ENCODE data around the gene FIBCD1.

- TF ChIP-seq, protein P1, sequence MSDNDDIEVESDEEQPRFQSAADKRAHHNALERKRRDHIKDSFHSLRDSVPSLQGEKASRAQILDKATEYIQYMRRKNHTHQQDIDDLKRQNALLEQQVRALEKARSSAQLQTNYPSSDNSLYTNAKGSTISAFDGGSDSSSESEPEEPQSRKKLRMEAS (CRISPR knock-in tag; IDR thresholded peaks at IDR 0.05): no peak
- TF ChIP-seq EZH2 (IDR thresholded peaks at IDR 0.05; ENCODE audit: borderline replicate concordance, low read depth, low read length) (no peak), MTF1 (CRISPR knock-in tag; IDR thresholded peaks at IDR 0.05; ENCODE audit: borderline replicate concordance) (no peak), ZHX1 (conservative IDR thresholded peaks at IDR 0.05; ENCODE audit: low read length) (no peak)
Observed at GRCh38 chr9:130921989-130922892, 16.8 kb downstream of the FIBCD1 start.

All from K562 (cell line).